NCI-H1930 (cell line): ENCODE results near the gene MICB.
"Not testable (repeated sequence)": the region's sequence is repeated elsewhere in the genome, so short reads cannot be mapped to it uniquely, and the experiment has no call there.

Source experiments
- DNase-seq, 2 experiments: peaks; one replicate each; lab custom pipeline; 2025; lab: John Stamatoyannopoulos, UW

The MICB gene

DNA sequence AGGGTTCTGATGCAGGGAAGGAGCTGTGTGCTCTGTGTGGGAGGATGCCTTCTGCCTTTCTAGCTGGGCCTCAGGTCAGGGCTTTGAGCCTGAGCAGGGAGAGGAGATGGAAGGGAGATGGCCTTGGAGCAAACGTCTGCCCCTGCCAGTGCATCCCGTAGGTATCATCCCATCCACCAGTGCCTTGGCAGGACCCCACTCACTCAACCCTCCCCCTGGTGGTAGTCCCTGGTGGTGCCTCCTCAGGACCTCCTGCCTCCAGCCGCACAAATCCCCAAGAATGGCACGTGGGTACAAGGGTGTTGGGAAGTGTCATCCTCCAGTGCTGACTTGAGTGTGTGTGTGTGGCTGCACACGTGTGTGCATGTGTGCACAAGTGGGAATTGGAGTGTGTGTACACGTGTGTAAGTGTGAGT is 23.1 kb upstream of the MICB start:
- no peak for DNase-seq

- DNase-seq, result no peak
These were observed 21.3 kb upstream of the MICB start for GRCh38 chr6:31476515-31477139.

DNA sequence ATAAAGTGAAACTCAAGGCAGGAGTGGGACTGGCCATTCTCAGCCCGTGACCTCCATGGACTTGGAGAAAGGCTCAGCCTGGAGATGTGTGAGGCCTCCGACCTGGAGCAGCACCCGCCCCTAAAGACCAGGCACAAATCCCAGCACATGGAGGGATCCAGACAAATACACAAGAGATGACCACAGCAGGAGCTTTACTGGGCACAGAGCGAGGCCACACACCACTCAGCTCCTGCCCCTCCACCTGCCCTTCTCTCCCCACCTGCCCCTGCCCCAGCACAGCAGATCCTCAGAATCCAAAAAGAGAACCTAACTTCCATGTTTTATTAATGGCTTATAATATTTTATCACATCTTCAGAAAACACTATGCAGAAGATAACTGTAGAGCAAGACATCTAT is 20.4 kb upstream of the MICB start:
- no peak for DNase-seq

- DNase-seq, result no peak
These were observed 19.6 kb upstream of the MICB start for GRCh38 chr6:31478186-31478950.

- DNase-seq, result no peak
These were observed 18.6 kb upstream of the MICB start for GRCh38 chr6:31479151-31479932.

GRCh38 chr6:31479933-31480535 is 17.9 kb upstream of the MICB start:
- no peak for DNase-seq

- no peak for DNase-seq
These were observed 17.4 kb upstream of the MICB start for GRCh38 chr6:31480574-31480973.

GRCh38 chr6:31483392-31483791 is 14.6 kb upstream of the MICB start:
- no peak for DNase-seq

DNA sequence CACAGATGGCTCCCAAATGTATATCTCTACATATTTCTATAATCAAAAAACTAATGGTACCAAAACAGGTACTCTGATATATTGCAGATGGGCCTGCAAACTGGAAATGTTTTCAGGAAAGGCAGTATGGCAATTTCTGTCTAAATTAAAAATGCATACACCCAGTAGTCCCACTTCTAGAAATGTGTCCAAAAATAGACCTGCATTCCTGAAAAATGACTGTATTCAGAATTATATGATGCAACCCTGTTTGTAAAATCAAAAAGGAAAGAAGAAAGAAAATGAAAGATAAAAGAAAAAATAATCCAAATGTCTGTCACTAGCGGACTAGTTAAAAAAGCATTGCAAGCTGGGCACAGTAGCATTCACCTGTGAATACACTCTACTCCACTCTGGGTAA is 12.9 kb upstream of the MICB start:
- no peak for DNase-seq

GRCh38 chr6:31486065-31486837 is 11.7 kb upstream of the MICB start:
- DNase-seq, result not testable (repeated sequence)

DNA sequence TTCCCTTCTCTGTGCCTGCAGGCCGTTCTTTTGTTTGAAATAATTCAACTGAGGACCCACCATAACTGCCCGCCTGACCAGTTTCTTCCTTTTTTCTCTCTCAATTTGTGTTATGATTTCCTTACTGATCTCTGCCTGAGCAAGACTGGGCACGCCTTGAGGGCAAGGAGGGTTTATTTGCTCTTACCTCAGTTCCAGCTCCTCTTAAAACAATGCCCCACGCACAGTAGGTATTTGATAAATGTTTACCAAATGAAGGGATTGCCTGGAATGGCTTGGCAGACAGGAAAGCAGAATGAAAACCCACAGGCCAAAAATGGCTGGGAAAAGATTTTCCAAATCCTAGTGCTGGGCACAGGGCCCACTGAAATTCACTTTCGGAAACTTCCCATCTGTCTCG is 10.3 kb upstream of the MICB start:
- DNase-seq, result not testable (repeated sequence)

DNA sequence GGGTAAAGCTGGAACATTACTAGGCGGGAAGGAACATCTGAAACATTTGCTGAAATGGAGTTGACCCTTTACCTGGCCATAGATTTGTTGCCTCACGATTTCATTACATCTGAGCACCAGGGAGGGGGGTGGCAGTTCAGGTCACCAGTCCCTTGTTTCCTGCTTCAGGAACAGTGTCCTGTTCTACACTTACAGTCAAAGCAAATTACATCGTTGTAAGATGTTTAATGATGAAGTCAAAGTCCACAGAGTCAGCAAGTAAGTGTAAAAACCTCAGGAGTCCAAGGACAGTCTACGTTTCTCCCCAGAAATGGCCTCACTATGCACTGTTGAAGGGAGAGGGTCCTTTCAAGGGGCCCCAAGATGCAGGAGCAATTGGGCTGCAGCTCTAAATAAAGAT is 8.9 kb upstream of the MICB start:
- no peak for DNase-seq

DNA sequence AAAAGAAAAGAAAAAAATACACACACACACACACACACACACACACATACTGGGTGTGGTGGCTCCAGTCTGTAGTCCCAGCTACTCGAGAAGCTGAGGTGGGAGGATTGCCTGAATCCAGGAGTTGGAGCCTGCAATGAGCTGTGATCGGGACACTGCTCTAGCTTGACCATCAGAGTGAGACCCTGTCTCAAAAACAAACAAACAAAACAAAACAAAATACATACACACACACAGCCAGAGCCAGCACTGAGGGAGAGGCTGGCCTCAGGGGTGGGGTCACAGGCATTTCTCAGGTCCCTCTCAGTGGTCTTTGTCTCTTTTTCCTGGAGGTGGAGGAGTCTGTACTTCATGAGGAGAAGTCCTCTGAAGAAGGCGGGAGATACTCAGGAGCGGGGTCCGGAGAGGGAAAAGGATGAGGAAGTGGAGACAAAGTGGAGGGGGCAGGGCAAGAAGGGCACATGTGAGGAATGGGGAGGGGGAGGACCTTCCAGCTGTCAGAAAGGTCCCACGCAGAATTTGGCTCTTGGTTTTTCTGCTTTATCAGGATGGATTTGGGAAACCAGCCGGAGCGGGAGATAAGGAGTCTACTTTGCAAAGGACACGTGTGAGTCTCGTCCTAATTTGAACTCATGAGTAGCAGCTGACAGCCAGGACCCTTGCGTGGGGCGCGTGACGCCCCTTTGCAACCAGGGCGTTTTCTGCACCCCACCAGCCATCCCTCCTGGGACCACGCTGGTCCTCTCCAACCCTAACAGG is 7.7 kb upstream of the MICB start:
- DNase-seq, result no peak

DNA sequence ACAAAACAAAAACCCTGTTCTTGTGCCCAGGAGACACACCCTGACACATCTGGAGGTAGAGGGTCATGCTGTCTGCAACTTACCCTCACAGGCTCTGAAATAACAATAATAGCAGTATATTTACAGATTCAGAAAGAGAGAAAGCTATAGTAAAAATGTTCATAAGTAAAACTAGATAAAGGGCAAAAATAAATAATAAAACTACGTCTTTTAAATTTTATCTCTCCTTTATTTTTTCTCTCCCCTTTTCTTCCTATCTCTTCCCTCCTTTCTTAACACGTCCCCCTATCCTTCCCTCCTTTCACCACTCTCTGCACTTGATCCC is 4.4 kb upstream of the MICB start:
- DNase-seq, result not testable (repeated sequence)

- DNase-seq, result peak; percentile 62 to 64
These were observed 3.9 kb upstream of the MICB start for GRCh38 chr6:31493875-31494694.

- no peak for DNase-seq
These were observed 2.4 kb upstream of the MICB start for GRCh38 chr6:31495580-31495979.

DNA sequence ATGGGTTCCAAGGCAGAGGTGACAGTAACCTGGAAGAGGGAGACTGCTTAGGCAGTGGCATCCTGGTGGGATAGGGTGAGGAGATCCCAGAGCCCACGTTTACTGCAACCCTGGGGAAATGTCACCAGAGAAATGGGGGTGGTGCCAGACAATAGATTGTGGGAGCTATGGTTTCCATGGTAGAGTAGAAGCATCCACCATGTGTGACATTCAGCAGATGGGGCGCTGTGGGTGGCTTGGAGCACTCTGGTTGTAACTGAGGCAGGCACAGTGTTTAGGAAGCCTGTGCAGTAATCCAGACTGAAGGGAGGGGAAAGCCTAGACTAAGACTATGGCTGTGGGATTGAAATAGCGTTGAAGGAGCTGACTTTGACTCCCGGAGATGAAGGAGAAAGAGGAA is 1.1 kb upstream of the MICB start:
- not testable (repeated sequence) for DNase-seq

DNA sequence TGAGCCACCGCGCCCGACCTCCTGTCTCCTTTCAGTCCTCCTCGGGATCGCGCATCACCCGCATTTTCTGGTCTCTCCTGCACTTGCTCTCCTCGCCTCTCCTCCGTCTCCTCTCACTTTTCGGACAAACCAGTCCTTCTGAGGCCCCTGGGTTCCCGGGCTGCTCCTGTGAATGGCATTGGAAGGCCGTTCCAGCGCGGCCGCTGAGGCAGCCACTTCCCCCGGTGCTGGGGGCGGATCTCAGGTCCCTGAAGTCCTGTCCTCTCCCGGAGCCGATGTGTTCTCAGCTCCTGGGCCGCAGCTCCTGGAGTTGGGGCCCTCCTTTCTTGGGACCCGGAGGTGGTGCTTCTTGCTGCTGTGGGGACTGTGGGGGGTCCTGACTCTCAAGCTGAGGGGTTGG is 803 bp downstream of the MICB start:
- DNase-seq, result no peak

DNA sequence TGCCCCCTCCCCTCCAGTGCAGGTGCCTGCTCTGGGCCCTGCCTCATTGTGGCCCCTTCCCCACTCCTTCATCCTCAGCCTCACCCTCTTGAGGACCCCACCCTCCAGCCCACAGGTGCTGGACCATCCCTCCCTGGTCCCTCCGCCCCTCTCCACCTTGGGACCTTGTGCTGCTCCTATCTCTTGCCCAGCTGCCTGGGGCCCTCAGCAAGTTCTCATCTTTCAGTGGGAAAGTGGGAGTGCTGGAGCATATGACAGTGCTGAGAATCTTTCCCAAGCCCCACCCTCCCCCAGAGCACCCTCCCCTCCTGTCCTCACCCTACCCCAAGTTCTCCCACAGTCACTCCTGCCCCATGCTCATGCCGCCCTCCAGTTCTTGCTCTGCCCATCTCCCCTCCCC is 1.7 kb downstream of the MICB start:
- not testable (repeated sequence) for DNase-seq

GRCh38 chr6:31502586-31502985 is 4.6 kb downstream of the MICB start:
- DNase-seq, result no peak
